NOMO-1 treated with dmso at 0.1 percent for 144 hours (cell line): ENCODE data around the gene GPR139.

ENCODE experiments used
- DNase-seq: peaks from one replicate; lab custom pipeline; 2025; ENCODE audit not compliant: unreplicated experiment; lab: John Stamatoyannopoulos, UW

Gene GPR139

GRCh38 chr16:19984135-19984534 is 89.6 kb downstream of the GPR139 start:
- DNase-seq, result no peak
